Measurements from ENCODE around the gene CNRIP1. TPM values are rescaled to one million over a fixed set of nuclear protein-coding genes. Genes with fewer than 3 reads are reported as not detected.

The CNRIP1 gene, protein sequence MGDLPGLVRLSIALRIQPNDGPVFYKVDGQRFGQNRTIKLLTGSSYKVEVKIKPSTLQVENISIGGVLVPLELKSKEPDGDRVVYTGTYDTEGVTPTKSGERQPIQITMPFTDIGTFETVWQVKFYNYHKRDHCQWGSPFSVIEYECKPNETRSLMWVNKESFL
- 38.8 and 40.2 TPM in 2 replicates for total RNA-seq

DNA sequence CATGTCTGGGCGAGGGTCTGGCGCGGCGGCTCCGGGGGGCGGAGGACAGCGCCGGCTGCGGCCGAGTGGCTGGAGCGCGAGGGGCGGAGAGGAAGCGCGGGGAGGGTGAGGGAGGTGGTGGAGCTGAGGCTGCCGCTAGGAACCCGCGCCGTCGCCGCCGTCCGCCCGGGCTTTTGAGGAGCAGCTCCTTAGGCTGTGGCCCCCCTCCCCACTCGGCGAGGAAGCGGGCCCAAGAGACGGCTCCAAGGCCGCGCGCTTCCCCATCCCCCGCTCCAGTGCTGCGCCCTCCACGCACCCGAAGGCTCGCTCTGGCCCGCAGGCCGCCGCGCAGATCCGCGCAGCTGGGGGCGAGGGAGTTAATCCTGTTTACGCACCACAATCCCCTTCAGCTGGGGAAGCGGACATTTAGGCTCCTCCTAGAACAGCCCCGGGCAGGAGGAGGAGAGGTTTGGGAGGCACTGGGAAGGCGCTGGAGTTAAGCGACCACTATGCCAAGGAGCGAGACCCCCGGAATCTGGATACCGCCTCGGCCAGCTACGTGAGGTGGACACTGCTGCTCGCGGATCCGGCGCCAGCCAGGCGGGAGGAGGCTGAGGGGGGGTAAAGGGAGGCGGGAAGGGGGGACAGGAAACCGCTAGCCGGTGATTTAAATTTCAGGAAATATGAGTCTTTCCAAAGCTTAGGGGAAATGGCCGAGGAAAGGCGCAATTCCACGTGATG lies at the start of gene CNRIP1:
Gene CNRIP1 (minus strand): TSS at position 552 of the 720 bp plus-strand sequence. CDS start 549 bp downstream, at position 3.

DNA sequence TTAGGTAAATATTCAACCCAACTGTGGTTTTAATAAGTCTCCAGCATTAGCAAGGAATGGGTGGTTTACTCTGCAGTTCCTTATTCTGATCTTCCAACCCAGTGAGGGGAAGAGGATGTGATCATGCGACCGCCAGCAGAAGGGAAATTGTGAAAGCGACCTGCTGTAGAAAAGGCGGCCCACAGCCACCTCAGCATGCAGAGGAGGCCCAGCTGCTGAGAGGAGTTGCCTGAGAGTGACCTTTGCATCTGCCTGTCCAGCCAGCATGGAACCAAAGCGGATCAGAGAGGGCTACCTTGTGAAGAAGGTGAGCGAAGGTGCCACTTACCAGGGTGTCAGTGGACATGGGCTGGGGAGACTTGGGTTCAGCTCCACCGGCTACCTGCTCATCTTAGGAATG lies 45.3 kb upstream of the CNRIP1 start, which contains the start of gene PLEK:
Gene PLEK (plus strand): TSS at position 196 of the 400 bp plus-strand sequence. CDS start 70 bp downstream, at position 266.

DNA sequence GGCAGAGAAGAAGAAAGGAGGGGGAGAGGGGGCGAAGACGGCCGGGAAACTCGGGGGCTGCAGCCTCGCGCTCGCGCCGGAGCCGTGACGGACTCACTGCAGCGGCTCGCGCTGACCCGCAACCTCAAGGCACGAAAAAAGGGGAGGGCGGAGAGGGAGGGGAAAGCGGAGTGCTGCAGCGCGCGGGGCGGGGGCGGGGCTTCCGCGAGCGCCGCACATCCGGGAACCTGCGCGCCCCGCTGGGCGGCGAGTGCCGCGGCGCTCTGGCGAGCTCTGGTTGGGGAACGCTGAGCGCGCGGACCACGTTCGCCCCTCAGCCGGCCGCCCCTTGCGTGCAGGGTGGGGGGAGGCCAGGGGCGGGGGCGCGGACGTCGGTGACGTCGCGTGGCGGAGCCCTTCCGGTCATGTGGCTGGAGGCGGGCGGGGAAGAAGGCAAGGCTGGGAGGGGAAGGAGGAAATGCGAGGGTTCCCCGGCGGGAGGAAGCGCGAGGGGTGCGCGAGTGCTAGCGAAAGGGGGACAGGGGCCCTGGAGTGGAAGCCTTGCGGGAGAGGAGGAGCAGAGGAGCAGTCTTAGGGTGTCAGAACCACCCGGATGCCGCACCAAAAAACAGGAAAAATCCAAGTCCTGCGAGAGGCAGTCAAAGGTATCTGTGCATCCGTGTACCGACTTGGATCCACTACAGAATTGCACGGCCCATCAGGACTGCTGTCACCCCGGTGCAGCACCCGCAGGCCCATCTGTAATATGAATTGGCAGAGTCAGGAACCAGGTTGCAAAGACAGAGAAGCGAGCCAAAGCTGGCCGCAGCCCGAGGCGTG lies 67.1 kb downstream of the CNRIP1 start, which contains the start of gene PPP3R1:
Gene PPP3R1 (minus strand): TSS at position 133 of the 819 bp plus-strand sequence. CDS start 405 bp downstream, outside the sequence.

Other genes starting within 250 kb of the CNRIP1 start
- 9.4 and 14.2 TPM in 2 replicates for gene PNO1, start 162.1 kb downstream of the CNRIP1 start, total RNA-seq
- gene PPP3R1, start 67.4 kb downstream of the CNRIP1 start, total RNA-seq = 20.4 and 21.7 TPM in 2 replicates
- 0.22 TPM in 1 of 2 replicates, not detected in the other for gene PLEK, start 45.3 kb upstream of the CNRIP1 start, total RNA-seq
- 0.33 and 0.34 TPM in 2 replicates for gene FBXO48, start 147.3 kb upstream of the CNRIP1 start, total RNA-seq
- gene APLF, start 147.6 kb upstream of the CNRIP1 start, total RNA-seq = 6.7 and 6.9 TPM in 2 replicates